Trophoblast cell (in vitro differentiated cells and primary cell): ENCODE data around the gene ACCS.
A peak's percentile ranks its signal among the peaks of the same experiment; 100 is the strongest.

Experiments used
- DNase-seq, 2 donors: peaks; one replicate each; pipeline ENCODE4 v3.0.0-alpha.2; 2016
- H2AFZ ChIP-seq: 2 replicates; pipeline ENCODE4 v1.6.1; 2013; ENCODE audit warnings: low read length, moderate library complexity, mild to moderate bottlenecking; ENCODE audit not compliant: insufficient read depth, poor library complexity
- H2AK5ac ChIP-seq: 2 replicates; pipeline ENCODE4 v1.6.1; 2013; ENCODE audit warnings: mild to moderate bottlenecking, low read length
- H2BK120ac ChIP-seq: 2 replicates; pipeline ENCODE4 v1.6.1; 2013; ENCODE audit warnings: low read length, mild to moderate bottlenecking, moderate library complexity; ENCODE audit not compliant: insufficient read depth, poor library complexity
- H2BK12ac ChIP-seq: 2 replicates; pipeline ENCODE4 v1.6.1; 2013; ENCODE audit warnings: mild to moderate bottlenecking, low read length, moderate library complexity
- H2BK5ac ChIP-seq: 2 replicates; pipeline ENCODE4 v1.6.1; 2013; ENCODE audit warnings: low read length, low read depth, moderate library complexity, mild to moderate bottlenecking; ENCODE audit not compliant: poor library complexity
- H3K14ac ChIP-seq: 2 replicates; pipeline ENCODE4 v1.6.1; 2013; ENCODE audit warnings: mild to moderate bottlenecking, low read length
- H3K18ac ChIP-seq: 2 replicates; pipeline ENCODE4 v1.6.1; 2013; ENCODE audit warnings: mild to moderate bottlenecking, low read length
- H3K23ac ChIP-seq: 2 replicates; pipeline ENCODE4 v1.6.1; 2013; ENCODE audit warnings: low read length
- H3K27ac ChIP-seq: 2 replicates; pipeline ENCODE4 v1.5.1; 2013; ENCODE audit warnings: low read depth, mild to moderate bottlenecking, inconsistent platforms, low read length, moderate library complexity
- H3K27me3 ChIP-seq: 2 replicates; pipeline ENCODE4 v1.6.1; 2013; ENCODE audit warnings: inconsistent platforms, mild to moderate bottlenecking, low read length, moderate library complexity; ENCODE audit not compliant: insufficient read depth
- H3K36me3 ChIP-seq, 2 experiments: 1 replicate in 1 of 2; 2 replicates in 1 of 2; pipeline ENCODE4 v1.6.1; 2013; ENCODE audit warnings: low read length in 2 of 2, mild to moderate bottlenecking in 2 of 2, moderate library complexity in 1 of 2; ENCODE audit not compliant: insufficient read depth in 2 of 2, control insufficient read depth in 1 of 2
- H3K4ac ChIP-seq: 2 replicates; pipeline ENCODE4 v1.6.1; 2013; ENCODE audit warnings: low read depth, mild to moderate bottlenecking, low read length, moderate library complexity
- H3K4me1 ChIP-seq, 2 experiments: 1 replicate in 1 of 2; 2 replicates in 1 of 2; pipeline ENCODE4 v1.6.1; 2013; ENCODE audit warnings: low read length in 2 of 2, mild to moderate bottlenecking in 2 of 2, moderate library complexity in 1 of 2; ENCODE audit not compliant: insufficient read depth in 2 of 2, control insufficient read depth in 1 of 2
- H3K4me2 ChIP-seq: 2 replicates; pipeline ENCODE4 v1.6.1; 2013; ENCODE audit warnings: inconsistent platforms, mild to moderate bottlenecking, low read length, moderate library complexity
- H3K4me3 ChIP-seq: 2 replicates; pipeline ENCODE4 v1.5.1; 2013; ENCODE audit warnings: mild to moderate bottlenecking, low read depth, low read length, inconsistent platforms
- H3K79me1 ChIP-seq: one replicate; pipeline ENCODE4 v1.6.1; 2013; ENCODE audit warnings: low read length
- H3K79me2 ChIP-seq: 2 replicates; pipeline ENCODE4 v1.6.1; 2013; ENCODE audit warnings: low read length, mild to moderate bottlenecking; ENCODE audit not compliant: control insufficient read depth, insufficient read depth, poor library complexity
- H3K9ac ChIP-seq: 2 replicates; pipeline ENCODE4 v1.6.1; 2013; ENCODE audit warnings: mild to moderate bottlenecking, low read length
- H3K9me3 ChIP-seq: 2 replicates; pipeline ENCODE4 v1.6.1; 2013; ENCODE audit warnings: low read depth, mild to moderate bottlenecking, control low read depth, inconsistent platforms, low read length; ENCODE audit not compliant: insufficient read depth
- H4K12ac ChIP-seq: 2 replicates; pipeline ENCODE4 v1.6.1; 2013; ENCODE audit warnings: low read depth, mild to moderate bottlenecking, low read length, moderate library complexity
- H4K8ac ChIP-seq: 2 replicates; pipeline ENCODE4 v1.6.1; 2013; ENCODE audit warnings: low read depth, mild to moderate bottlenecking, low read length, moderate library complexity
- H4K91ac ChIP-seq: one replicate; pipeline ENCODE4 v1.6.1; 2013; ENCODE audit warnings: low read depth, mild to moderate bottlenecking, low read length, moderate library complexity
- WGBS: extraction: QIAGEN DNeasy Blood & Tissue Kit; methylation state at CpG from one replicate; pipeline ENCODE4 v1.1.7; 2013; ENCODE audit warnings: missing lambda C conversion rate; ENCODE audit not compliant: insufficient read length, insufficient coverage; ENCODE audit errors: extremely low coverage; 5-methylcytosine and 5-hydroxymethylcytosine counted together

Gene ACCS

DNA sequence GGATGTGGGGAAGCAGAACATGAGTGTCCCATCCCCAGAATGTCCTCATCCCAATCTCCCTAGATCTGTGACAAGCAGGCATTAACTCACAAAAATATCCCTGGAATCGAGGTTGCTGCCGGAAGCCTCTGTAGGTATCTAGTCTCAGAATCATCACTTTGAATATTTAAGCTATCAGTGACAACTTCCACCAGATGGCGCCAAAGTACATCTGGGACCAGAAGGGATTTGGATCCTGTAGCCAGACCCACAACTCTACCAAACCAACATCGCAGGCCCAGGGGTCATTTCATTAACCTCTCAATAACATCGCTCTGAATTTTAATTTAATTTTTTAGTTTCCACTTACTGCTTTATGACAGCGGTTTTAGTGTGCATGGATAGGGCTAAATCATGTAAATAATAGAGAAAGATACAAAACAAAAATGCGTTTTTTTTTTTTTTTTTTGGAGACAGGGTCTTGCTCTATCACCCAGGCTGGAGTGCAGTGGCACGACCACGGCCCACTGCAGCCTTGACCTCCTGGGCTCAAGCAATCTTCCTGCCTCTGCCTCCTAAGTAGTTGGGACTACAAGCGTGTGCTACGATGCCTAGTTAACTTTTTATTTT lies 28.3 kb downstream of the ACCS start:
- Histone ChIP-seq H3K27ac (no peak overlapping the region), H3K4me3 (no peak overlapping the region), H3K9ac (no peak overlapping the region), H4K12ac (no peak overlapping the region), H2AK5ac (no peak overlapping the region), H3K27me3 (no peaks in the 10 kb centered on the region), H3K23ac (no peak overlapping the region), H3K4ac (no peak overlapping the region), H3K79me1 (peaks cover 4% of the 10 kb centered on the region), H4K91ac (no peak overlapping the region), H2AFZ (no peak overlapping the region), H3K36me3 (no peaks in the 10 kb centered on the region), H3K4me1 (peaks cover 4% of the 10 kb centered on the region in 2 experiments), H3K18ac (no peak overlapping the region), H3K4me2 (no peak overlapping the region), H2BK12ac (no peak overlapping the region), H3K79me2 (peaks cover 7% of the 10 kb centered on the region), H3K14ac (no peak overlapping the region), H4K8ac (no peak overlapping the region), H3K9me3 (no peaks in the 10 kb centered on the region), H2BK5ac (no peak overlapping the region), H2BK120ac (no peak overlapping the region)
- DNase-seq = peak; percentile 82 to 98
- WGBS = no CpG with 5 or more reads among the region's 11 CpGs

DNA sequence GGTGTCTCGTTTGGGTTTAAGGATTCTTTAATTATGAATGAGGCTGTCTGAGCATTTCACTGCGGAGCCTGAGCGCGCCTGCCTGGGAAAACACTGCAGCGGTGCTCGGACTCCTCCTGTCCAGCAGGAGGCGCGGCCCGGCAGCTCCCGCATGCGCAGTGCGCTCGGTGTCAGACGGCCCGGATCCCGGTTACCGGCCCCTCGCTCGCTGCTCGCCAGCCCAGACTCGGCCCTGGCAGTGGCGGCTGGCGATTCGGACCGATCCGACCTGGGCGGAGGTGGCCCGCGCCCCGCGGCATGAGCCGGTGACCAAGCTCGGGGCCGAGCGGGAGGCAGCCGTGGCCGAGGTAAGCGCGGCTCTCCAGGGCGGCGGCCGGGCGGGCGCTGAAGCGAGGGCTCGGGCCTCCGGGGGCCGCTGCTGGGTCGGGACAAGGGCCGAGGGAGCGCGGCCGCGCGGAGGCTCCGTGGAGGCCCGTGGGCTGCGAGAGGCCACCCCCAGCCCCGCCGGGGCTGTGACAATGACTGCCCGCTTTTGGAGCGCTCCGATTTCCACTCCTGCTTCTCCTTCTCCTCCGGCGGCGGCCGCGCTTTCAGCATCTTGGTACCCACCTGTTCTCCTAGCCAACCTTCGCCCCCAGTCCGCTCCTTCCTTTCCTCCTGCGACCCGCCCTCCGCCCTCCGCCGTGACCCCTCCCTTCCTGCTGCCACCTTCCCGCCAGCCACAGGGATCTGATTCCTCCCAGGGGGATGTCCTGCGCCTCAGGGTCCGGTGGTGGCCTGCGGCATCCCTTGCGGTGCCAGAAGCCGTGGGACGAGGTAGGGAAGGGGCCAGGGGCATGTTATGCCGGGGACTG lies 29.7 kb downstream of the ACCS start, which contains the start of gene EXT2:
TSS of gene EXT2 (plus strand) at position 173 of the 854 bp plus-strand sequence. CDS start 12,035 bp downstream, outside the sequence.
- peak within 1 kb of the TSS; percentile 9 for H2AK5ac ChIP-seq
- no peak within 1 kb of the TSS for H2BK120ac ChIP-seq
- peaks cover 4% of the 10 kb centered on the region for H3K79me1 ChIP-seq
- peak within 1 kb of the TSS; percentile 73 for H4K8ac ChIP-seq
- H3K27ac ChIP-seq = peak within 1 kb of the TSS; percentile 44
- no CpG with 5 or more reads among the region's 83 CpGs for WGBS
- H3K4me2 ChIP-seq = peak within 1 kb of the TSS; percentile 70
- no peak within 1 kb of the TSS for H2BK5ac ChIP-seq
- H4K91ac ChIP-seq = peak within 1 kb of the TSS; percentile 20
- H3K4me3 ChIP-seq = peak within 1 kb of the TSS; percentile 100
- H3K18ac ChIP-seq = peak within 1 kb of the TSS; percentile 67
- H3K4ac ChIP-seq = peak within 1 kb of the TSS; percentile 1
- peak within 1 kb of the TSS; percentile 77 for H2AFZ ChIP-seq
- peak within 1 kb of the TSS; percentile 72 for H4K12ac ChIP-seq
- H3K9ac ChIP-seq = peak within 1 kb of the TSS; percentile 95
- H3K27me3 ChIP-seq = no peaks in the 10 kb centered on the region
- peak within 1 kb of the TSS; percentile 72 for H3K14ac ChIP-seq
- peak; percentile 89 to 95 for DNase-seq
- peaks cover 4% of the 10 kb centered on the region in 2 experiments for H3K4me1 ChIP-seq
- no peak within 1 kb of the TSS for H3K23ac ChIP-seq
- no peaks in the 10 kb centered on the region for H3K36me3 ChIP-seq
- H3K79me2 ChIP-seq = peaks cover 7% of the 10 kb centered on the region
- no peak within 1 kb of the TSS for H2BK12ac ChIP-seq
- H3K9me3 ChIP-seq = no peaks in the 10 kb centered on the region

DNA sequence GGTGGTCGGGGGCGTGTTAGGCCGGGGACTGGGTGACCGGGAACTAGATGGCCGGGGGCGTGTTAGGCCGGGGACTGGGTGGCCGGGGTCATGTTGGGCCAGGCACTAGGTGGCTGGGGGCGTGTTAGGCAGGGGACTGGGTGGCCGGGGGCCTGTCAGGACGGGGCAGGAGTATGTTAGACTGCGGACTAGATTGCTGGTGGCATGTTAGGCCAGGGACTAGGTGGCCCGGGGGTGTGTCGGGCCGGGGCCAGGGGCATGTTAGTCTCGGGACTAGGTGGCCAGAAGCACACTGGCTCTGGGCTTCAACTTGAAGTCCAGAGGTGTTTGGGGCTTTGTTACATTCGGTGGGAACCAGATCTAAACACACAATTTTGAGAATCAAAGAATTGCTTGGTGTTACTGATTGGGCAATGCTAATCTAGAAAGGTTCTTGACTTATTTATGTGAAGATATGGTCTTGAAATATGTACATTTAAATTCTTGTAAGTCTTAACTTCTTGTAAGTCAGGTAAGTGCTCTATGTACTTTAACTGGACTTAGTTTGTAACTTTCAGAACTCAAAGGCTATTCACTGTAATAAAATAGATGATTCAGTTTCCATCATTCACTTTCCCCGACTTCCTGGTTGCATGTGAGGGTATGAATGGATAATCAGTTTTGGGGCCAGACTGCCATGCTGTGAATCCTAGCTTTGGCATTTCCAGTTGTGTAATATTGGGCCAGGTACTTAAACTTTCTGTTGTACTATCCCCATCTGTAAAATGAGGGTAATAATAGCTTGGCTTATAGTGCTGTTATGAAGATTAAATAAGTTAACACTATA lies 30.5 kb downstream of the ACCS start:
- Histone ChIP-seq H2AK5ac (peak overlapping the region; percentile 9), H3K79me1 (peaks cover 4% of the 10 kb centered on the region), H3K4me1 (peaks cover 4% of the 10 kb centered on the region in 2 experiments), H3K27ac (no peak overlapping the region), H3K4me2 (peak overlapping the region; percentile 70), H3K4me3 (peak overlapping the region; percentile 100), H3K18ac (peak overlapping the region; percentile 11), H3K14ac (no peak overlapping the region), H4K91ac (peak overlapping the region; percentile 20), H2BK120ac (no peak overlapping the region), H2AFZ (peak overlapping the region; percentile 47), H4K8ac (peak overlapping the region; percentile 73), H3K36me3 (no peaks in the 10 kb centered on the region), H2BK5ac (no peak overlapping the region), H3K9ac (no peak overlapping the region), H3K27me3 (no peaks in the 10 kb centered on the region), H3K4ac (peak overlapping the region; percentile 1), H3K9me3 (no peaks in the 10 kb centered on the region), H2BK12ac (no peak overlapping the region), H4K12ac (peak overlapping the region; percentile 55), H3K79me2 (peaks cover 7% of the 10 kb centered on the region), H3K23ac (no peak overlapping the region)
- no CpG with 5 or more reads among the region's 18 CpGs for WGBS
- peak in 1 of 2 donors; percentile 56 for DNase-seq

DNA sequence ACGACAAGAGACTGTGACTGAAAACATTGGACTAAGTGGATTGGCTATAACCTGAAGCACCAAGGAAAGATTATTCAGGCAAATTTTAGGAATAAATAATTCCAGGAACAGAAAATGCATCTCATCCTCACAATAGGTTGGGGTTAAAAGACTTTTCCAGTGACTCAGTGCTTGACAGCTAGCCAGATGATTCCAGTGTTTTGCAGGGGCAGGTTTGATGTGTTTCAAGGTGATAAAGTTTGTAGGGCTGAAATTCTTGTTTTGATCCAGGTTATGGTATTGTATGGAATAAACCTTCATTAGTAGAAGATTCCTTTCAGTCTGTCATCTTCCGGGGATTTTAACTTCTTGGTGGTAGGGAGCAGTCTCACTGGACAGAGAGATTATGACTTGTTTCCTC lies 31.8 kb downstream of the ACCS start:
- H2AFZ ChIP-seq = no peak overlapping the region

More for the DNA sequence above, 31.8 kb downstream of the ACCS start:
- H3K23ac ChIP-seq = no peak overlapping the region
- H3K79me2 ChIP-seq = peaks cover 7% of the 10 kb centered on the region
- no peak overlapping the region for H3K9ac ChIP-seq
- no peak overlapping the region for H3K4ac ChIP-seq
- H3K4me3 ChIP-seq = no peak overlapping the region
- H3K79me1 ChIP-seq = peaks cover 4% of the 10 kb centered on the region
- H3K9me3 ChIP-seq = no peaks in the 10 kb centered on the region
- H2AK5ac ChIP-seq = no peak overlapping the region
- DNase-seq = no peak
- no peak overlapping the region for H2BK120ac ChIP-seq
- no peak overlapping the region for H4K8ac ChIP-seq
- no peak overlapping the region for H3K4me2 ChIP-seq
- H3K14ac ChIP-seq = no peak overlapping the region
- H2BK12ac ChIP-seq = no peak overlapping the region
- H4K91ac ChIP-seq = no peak overlapping the region
- no peak overlapping the region for H3K27ac ChIP-seq
- H2BK5ac ChIP-seq = no peak overlapping the region
- H3K4me1 ChIP-seq = peaks cover 4% of the 10 kb centered on the region in 2 experiments
- no peak overlapping the region for H3K18ac ChIP-seq
- H3K27me3 ChIP-seq = no peaks in the 10 kb centered on the region
- no peak overlapping the region for H4K12ac ChIP-seq
- WGBS = no CpG with 5 or more reads among the region's 2 CpGs
- H3K36me3 ChIP-seq = no peaks in the 10 kb centered on the region
